OCI-LY1 (cell line): ENCODE data around the gene C12orf76.

Experiments
- EZH2 ChIP-seq: fragments of 200-600 bp; sonication (generic), shearing (Covaris generic); IDR thresholded peaks from 2 replicates; pipeline ENCODE4 v1.8.0; 2017; ENCODE audit warnings: borderline replicate concordance, mixed run types, mild to moderate bottlenecking, antibody characterized with exemption, low read length, moderate library complexity, mixed read lengths
- TF ChIP-seq, protein P1 (sequence below): fragments of 200-600 bp; sonication (generic), shearing (Covaris generic); IDR thresholded peaks from 2 replicates; pipeline ENCODE4 v1.5.1; 2017; ENCODE audit warnings: mild to moderate bottlenecking, antibody characterized with exemption, low read length, moderate library complexity, mixed read lengths

- no peak for TF ChIP-seq EZH2
- TF ChIP-seq, protein P1, sequence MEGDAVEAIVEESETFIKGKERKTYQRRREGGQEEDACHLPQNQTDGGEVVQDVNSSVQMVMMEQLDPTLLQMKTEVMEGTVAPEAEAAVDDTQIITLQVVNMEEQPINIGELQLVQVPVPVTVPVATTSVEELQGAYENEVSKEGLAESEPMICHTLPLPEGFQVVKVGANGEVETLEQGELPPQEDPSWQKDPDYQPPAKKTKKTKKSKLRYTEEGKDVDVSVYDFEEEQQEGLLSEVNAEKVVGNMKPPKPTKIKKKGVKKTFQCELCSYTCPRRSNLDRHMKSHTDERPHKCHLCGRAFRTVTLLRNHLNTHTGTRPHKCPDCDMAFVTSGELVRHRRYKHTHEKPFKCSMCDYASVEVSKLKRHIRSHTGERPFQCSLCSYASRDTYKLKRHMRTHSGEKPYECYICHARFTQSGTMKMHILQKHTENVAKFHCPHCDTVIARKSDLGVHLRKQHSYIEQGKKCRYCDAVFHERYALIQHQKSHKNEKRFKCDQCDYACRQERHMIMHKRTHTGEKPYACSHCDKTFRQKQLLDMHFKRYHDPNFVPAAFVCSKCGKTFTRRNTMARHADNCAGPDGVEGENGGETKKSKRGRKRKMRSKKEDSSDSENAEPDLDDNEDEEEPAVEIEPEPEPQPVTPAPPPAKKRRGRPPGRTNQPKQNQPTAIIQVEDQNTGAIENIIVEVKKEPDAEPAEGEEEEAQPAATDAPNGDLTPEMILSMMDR = no peak
These were observed 23.2 kb upstream of the C12orf76 start for GRCh38 chr12:110071504-110071903.
